ENCODE data around the gene TLCD3B. TPM values are rescaled to one million over a fixed set of nuclear protein-coding genes. Genes with fewer than 3 reads are reported as not detected.

TLCD3B gene
- total and polyA plus RNA-seq, 4 donors: 0.05 to 0.65 TPM; not detected in 2

- Histone ChIP-seq H3K27me3 (ENCODE audit: control insufficient read depth in 4 of 4, insufficient read depth in 4 of 4, low read length in 3 of 4) (peaks cover 0 to 9% (median 4%) of the 10 kb centered on the region in 4 donors), H3K27ac (ENCODE audit: low read depth in 1 of 2, low read length in 2 of 2) (no peak overlapping the region), H3K9me3 (ENCODE audit: control insufficient read depth in 4 of 4, low read length in 3 of 4) (no peaks in the 10 kb centered on the region), H3K4me1 (ENCODE audit: control insufficient read depth in 4 of 4, insufficient read depth in 4 of 4, low read length in 3 of 4) (peaks cover 4 to 9% (median 4%) of the 10 kb centered on the region in 4 donors), H3K4me3 (ENCODE audit: low read depth in 1 of 3, low read length in 3 of 3) (peak overlapping the region in 1 of 3 donors; percentile 46), H3K36me3 (ENCODE audit: control insufficient read depth in 4 of 4, insufficient read depth in 3 of 4, low read depth in 1 of 4, low read length in 3 of 4) (peaks cover 0 to 3% (median 0%) of the 10 kb centered on the region in 4 donors), H3K9ac (ENCODE audit: low read depth in 1 of 2, low read length in 2 of 2) (no peak overlapping the region)
- DNase-seq (ENCODE audit: low spot score): no peak
- WGBS: 33% methylated on average over 34 of the region's 34 CpGs
- TF ChIP-seq NR2F2 (IDR thresholded peaks at IDR 0.05) (no peak), MAX (IDR thresholded peaks at IDR 0.05) (no peak), RAD21 (IDR thresholded peaks at IDR 0.05) (no peak), TAF1 (conservative IDR thresholded peaks at IDR 0.05) (no peak), CTCF (IDR thresholded peaks at IDR 0.05; ENCODE audit: low read depth, low read length, missing input control) (no peak), HNF4G (IDR thresholded peaks at IDR 0.05) (no peak), SP1 (IDR thresholded peaks at IDR 0.05) (no peak), FOXA2 (IDR thresholded peaks at IDR 0.05) (no peak), YY1 (IDR thresholded peaks at IDR 0.05) (no peak), REST (IDR thresholded peaks at IDR 0.05) (no peak), RXRA (IDR thresholded peaks at IDR 0.05) (no peak), EGR1 (IDR thresholded peaks at IDR 0.05; ENCODE audit: low read depth in 2 of 2) (no peak)
Measured at GRCh38 chr16:30009990-30010843, 20.9 kb downstream of the TLCD3B start.

GRCh38 chr16:30009085-30009862, 21.8 kb downstream of the TLCD3B start:
- Histone ChIP-seq H3K27ac (ENCODE audit: low read depth in 1 of 2, low read length in 2 of 2) (no peak overlapping the region), H3K4me3 (ENCODE audit: low read depth in 1 of 3, low read length in 3 of 3) (no peak overlapping the region), H3K27me3 (ENCODE audit: control insufficient read depth in 4 of 4, insufficient read depth in 4 of 4, low read length in 3 of 4) (peaks cover 0 to 9% (median 4%) of the 10 kb centered on the region in 4 donors), H3K9ac (ENCODE audit: low read depth in 1 of 2, low read length in 2 of 2) (no peak overlapping the region), H3K9me3 (ENCODE audit: control insufficient read depth in 4 of 4, low read length in 3 of 4) (no peaks in the 10 kb centered on the region), H3K4me1 (ENCODE audit: control insufficient read depth in 4 of 4, insufficient read depth in 4 of 4, low read length in 3 of 4) (peaks cover 4 to 9% (median 4%) of the 10 kb centered on the region in 4 donors), H3K36me3 (ENCODE audit: control insufficient read depth in 4 of 4, insufficient read depth in 3 of 4, low read depth in 1 of 4, low read length in 3 of 4) (peaks cover 0 to 3% (median 0%) of the 10 kb centered on the region in 4 donors)
- 38% methylated on average over 26 of the region's 26 CpGs for WGBS
- DNase-seq (ENCODE audit: low spot score): no peak
- no peak for TF ChIP-seq MAX (IDR thresholded peaks at IDR 0.05)
- no peak for TF ChIP-seq HNF4A (conservative IDR thresholded peaks at IDR 0.05)
- no peak for TF ChIP-seq HNF4G (IDR thresholded peaks at IDR 0.05)
- TF ChIP-seq RXRA (IDR thresholded peaks at IDR 0.05): no peak
- no peak for TF ChIP-seq RAD21 (IDR thresholded peaks at IDR 0.05)
- no peak for TF ChIP-seq EGR1 (IDR thresholded peaks at IDR 0.05; ENCODE audit: low read depth in 2 of 2)
- no peak for TF ChIP-seq YY1 (IDR thresholded peaks at IDR 0.05)
- TF ChIP-seq JUND (IDR thresholded peaks at IDR 0.05): no peak
- TF ChIP-seq CTCF (IDR thresholded peaks at IDR 0.05; ENCODE audit: low read depth, low read length, missing input control): no peak
- TF ChIP-seq FOXA1 (IDR thresholded peaks at IDR 0.05): no peak
